Regular cardiac myocyte (primary cell): ENCODE results near the gene CENPN. TPM values are rescaled to one million over a fixed set of nuclear protein-coding genes. Genes with fewer than 3 reads are reported as not detected.

Experiments
- total RNA-seq: library from RNA; depleted of rRNA; stranded (reverse); fragments of >200 nt; gene quantifications from 2 replicates; pipeline ENCODE4 v1.2.3, GENCODE V29; 2014

CENPN gene, protein sequence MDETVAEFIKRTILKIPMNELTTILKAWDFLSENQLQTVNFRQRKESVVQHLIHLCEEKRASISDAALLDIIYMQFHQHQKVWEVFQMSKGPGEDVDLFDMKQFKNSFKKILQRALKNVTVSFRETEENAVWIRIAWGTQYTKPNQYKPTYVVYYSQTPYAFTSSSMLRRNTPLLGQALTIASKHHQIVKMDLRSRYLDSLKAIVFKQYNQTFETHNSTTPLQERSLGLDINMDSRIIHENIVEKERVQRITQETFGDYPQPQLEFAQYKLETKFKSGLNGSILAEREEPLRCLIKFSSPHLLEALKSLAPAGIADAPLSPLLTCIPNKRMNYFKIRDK
- total RNA-seq: 15.8 and 64.0 TPM in 2 replicates

DNA sequence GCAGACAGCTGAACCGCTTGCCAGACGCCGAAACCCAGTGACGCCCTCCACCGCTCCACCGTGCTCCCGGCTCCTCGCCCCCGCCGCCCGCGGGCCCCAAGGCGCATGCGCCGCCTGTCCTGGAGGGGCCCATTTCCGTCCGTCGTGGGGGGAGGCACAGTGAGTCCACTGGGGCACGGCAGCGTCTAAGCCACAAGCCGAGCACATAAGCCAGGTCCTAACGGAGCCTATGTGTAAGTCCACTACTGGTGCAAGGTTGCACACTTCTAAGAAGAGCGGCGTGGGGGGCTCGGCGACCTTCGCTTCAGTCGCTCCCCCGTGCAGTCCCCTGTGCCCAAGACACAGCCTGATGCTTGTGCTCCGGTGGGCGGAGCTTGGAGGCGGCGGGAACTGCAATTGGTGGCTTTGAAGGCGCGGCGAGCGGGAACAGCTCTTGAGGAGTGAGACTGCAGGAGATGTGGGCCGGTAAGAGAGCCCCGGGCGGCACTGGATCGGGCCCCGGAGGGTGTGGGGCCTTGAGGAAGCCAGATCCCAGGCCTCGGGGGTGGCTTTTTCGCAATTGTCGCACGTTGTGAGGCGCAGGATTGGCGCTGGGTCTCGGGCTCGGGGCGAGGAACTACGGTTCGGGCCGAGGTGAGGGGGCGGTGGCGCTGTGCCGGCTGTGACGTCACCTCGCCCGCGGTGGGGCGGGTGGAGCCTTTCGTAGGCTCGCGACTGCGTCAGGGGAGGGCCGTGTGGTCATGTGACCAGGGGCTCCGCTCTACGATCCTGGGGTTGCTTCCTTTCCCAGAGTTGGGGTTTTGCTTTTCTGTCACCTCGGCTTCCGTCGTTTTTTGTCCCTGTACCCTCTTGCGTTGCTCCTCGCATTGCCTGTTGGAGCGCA lies at the start of gene CENPN, which contains the start of gene CMC2:
Gene CENPN (plus strand): TSS at position 402 of the 883 bp plus-strand sequence. CDS start 4,726 bp downstream, outside the sequence.
Gene CMC2 (minus strand): TSS at position 73 of the 883 bp plus-strand sequence. CDS start 9,491 bp downstream, outside the sequence.

DNA sequence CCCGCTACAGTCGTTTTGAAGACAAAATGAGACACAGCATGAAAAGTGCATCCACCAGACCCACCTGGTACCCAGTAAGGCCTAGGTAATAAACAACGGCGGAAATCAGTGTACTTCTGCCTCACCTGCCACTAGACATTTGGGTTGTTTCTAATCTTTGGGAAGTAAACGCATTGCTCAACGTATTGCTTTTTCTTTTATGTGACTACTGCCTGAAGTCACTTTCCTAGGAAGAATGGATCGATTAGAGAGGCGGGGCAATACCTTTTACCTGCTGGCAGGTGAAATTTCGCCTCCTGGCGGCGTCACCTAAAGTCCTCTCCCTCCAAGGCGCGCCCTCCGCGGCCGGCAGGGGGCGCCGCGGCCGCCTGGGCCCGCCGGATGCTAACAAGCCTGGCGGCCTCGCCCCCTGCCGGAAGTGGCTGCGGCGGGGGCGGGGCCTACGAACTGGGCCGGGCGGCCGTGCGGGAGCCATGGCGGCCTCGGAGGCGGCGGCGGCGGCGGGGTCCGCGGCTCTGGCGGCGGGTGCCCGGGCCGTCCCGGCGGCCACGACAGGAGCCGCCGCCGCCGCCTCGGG lies 28.5 kb downstream of the CENPN start, which contains the start of gene ATMIN:
Gene ATMIN (plus strand): TSS at position 445 of the 577 bp plus-strand sequence. CDS start 29 bp downstream, at position 474.

DNA sequence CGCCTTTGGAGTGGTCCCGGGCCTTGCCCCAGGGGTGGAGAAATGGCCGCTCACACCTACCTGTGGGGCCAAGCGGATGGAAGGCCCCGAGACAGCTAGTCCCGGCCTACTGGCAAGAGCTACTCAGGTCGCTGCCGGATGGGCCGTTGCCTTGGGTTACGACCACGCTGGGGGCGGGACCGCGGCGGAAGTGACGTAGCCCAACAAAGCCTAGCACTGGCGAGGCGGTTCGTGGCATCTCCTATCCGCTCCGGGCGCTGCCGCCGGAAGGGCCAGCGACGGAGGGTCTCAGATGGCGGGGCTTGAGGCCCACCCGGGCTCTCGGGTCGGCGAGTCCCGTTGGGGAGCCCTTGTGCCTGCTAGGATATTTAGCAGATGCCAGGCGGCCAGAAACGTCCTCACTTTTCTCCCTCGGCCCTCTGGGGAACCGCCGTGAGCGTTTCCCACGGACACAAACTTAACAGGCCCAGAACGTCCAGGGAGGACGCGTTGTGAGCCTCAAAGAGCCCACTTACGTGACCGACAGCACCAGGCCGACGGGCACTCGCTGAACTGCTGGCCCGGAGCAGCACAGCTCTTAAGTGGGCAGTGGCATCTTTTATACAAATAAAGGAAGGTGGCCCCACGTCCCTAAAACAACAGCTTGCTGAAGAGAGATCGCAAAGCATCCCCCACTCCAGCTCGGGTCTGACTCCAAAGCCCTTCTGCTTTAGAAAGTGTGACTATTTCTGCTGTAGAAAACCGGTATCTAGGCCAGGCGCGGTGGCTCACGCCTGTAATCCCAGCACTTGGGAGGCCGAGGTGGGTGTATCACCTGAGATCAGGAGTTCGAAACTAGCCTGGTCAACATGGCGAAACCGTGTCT lies 70.3 kb downstream of the CENPN start, which contains the start of gene C16orf46:
Gene C16orf46 (minus strand): TSS at position 163 of the 865 bp plus-strand sequence. CDS start 13,283 bp downstream, outside the sequence.

Other genes starting within 250 kb of the CENPN start
- gene CDYL2, start 202.6 kb upstream of the CENPN start, total RNA-seq: 6.5 and 7.5 TPM in 2 replicates
- 33.5 and 76.1 TPM in 2 replicates for gene CMC2, start 329 bp upstream of the CENPN start, total RNA-seq
- gene ATMIN, start 28.6 kb downstream of the CENPN start, total RNA-seq: 41.4 and 47.4 TPM in 2 replicates
- 0.85 TPM in 1 of 2 replicates, not detected in the other for gene C16orf46, start 70.0 kb downstream of the CENPN start, total RNA-seq
- 12.1 and 18.4 TPM in 2 replicates for gene GCSH, start 89.2 kb downstream of the CENPN start, total RNA-seq
- not detected in 2 replicates for gene BCO1, start 231.5 kb downstream of the CENPN start, total RNA-seq